GM18873 (cell line): Measurements from ENCODE around the gene TMEM198.

ENCODE experiments used
- ATAC-seq: cut with Tn5 transposase; IDR thresholded peaks from one replicate; pipeline ENCODE4 v1.9.1; 2021; ENCODE audit warnings: mild to moderate bottlenecking, moderate library complexity, moderate number of reproducible peaks; ENCODE audit not compliant: unreplicated experiment, low FRiP score

The TMEM198 gene

DNA sequence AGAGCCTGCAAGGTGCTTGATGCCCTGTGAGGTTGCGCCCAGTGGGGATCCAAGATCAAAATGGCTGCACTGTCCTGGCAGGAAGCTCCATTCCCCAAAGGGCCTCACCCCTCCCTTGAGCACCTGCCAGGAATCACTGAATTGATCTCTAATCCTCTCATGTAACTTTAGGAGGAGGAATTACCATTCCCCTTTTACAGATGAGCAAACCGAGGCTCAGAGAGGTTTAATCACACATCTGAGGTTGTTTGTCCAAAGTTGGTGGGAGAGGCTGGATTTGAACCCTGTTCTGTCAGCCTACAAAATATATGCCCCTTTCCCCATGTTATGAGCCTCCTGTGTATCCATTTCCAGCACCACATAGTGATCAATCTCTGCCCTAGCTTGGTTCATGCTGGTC is 19.0 kb upstream of the TMEM198 start:
- no peak for ATAC-seq

DNA sequence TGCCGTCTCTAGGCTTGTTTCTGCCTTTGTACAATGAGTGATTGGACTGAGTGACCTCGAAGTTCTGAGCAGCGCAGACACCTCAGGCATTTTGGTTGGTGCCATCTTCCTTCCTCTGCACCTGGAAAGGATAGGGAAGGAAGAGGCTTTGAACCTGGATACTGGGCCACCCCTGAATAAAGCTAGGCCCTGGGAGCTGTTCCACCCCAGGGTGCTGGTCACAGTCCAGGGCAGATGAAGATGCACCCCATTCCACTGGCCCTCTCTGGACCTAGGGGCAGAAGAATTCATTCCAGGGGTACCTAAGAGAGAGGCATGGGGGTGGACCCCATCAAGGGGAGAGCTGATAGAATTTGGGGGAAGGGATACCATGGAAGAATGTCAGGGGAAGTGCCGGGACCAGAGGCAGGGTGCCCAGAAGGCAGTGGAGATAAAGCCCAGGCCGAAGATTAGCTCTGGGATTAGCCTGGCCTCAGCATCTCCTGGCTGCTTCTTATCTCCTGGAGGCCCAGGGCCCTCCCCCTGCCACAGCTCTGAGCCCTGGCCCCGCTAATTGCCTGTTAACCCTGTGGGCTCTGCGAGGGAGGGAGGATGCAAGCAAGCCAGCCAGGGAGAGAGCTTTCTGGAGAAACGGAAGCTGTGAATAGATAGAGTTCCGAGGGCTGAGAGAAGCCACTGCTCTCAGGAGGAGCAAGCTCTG is 18.1 kb upstream of the TMEM198 start:
- ATAC-seq, result no peak

DNA sequence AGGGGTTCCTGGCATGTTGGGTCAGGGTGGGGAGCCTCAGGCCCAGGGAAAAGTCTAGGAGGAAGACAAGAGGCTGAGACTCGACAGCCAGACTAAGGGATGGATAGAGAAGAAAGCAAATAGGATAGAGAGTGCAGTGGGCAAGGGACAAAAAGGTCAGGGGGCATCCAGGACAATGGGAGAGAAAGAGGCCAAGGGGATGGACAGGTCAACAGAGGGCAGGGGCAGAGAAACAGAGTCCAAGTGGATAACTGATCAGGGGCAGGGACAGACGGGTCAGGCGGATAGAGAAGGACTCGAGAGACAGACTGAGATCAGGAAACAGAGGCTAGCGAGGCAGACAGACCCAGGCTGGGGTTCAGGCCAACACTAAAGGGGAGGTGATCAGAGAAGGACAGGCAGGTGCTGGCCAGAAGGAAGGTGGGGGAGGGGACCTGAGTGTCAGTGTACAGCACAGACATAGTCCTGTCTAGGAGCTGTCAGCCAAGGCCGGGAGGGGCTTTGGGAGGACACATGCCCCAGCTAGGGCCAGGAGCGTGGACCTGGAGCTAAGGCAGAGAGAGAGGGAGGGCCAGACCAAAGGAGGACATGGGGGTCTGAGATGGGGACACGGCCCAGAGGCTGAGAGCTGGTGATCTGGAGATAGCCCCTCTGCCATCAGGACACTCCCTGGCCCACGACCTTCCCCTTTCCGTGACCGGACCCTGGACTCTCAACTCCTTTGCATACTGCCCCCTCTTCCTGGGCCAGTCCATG is 17.3 kb upstream of the TMEM198 start:
- ATAC-seq, result no peak

- ATAC-seq, result no peak
These were observed 16.8 kb upstream of the TMEM198 start for GRCh38 chr2:219527076-219527394.

GRCh38 chr2:219527472-219527871 is 16.4 kb upstream of the TMEM198 start:
- ATAC-seq, result no peak

DNA sequence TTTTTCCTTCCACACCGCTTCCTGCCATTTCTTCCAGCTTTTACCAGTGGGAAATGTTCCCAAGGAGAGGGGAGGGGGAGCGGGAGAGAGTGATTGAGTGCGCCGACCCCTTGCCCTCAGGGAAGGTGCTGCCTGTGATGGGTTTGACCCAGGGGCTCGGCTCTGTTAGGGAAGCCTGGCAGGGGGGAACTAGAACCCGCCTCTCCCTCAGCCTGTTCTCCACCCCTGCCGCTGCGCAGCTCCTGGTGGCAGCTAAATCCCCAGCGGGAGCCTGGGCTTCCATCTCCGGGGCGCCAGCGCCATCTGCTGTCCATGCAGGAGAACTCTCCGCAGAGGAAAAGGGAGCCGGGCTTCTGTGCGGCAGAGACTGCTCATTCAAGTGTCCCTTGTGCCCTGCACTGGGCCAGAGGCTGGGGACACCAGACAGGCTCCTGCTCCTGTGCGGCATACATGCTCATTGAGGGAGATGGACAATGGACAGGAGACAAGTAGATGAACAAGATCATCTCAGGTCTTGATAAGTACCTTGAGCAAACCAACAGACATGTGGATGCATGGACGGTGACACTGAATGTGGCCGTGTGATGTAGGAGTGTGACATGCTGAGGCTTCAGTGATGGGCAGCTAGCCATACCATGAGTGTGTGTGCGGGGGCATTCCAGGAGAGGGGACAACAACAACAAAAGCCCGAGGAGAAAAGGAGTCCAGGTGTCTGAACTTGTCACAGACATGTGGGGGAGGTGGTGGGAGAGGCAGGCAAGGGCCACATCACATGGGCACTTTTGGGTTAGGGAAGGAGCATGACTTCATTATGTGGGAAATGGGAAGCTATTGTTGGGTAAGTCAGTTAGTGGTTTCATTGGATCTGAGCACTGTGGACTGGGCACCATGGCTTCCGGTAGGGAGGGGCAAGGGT is 13.5 kb upstream of the TMEM198 start:
- ATAC-seq, result peak; percentile 76

DNA sequence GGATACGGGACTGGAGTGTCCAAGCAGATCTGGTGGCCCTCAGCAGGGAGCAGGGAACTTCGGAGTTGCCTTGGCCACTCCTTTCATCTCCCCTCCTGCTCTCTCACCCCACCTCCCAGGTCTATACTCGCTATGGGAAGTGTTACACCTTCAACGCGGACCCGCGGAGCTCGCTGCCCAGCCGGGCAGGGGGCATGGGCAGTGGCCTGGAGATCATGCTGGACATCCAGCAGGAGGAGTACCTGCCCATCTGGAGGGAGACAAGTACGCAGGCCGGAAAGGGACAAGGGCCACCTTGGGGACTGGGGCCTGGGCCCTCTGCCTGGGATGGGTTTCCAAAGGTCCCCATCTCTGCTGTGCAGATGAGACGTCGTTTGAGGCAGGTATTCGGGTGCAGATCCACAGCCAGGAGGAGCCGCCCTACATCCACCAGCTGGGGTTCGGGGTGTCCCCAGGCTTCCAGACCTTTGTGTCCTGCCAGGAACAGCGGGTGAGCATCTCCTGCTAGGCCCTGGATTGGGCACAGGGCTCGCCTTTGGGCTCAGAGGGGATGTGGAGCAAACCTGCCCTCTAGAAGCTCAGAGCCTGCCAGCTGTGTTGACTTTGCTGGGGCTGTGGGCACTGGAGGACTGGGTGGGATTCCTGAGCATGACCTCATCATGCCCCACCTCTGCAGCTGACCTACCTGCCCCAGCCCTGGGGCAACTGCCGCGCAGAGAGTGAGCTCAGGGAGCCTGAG is 12.0 kb upstream of the TMEM198 start:
- no peak for ATAC-seq

GRCh38 chr2:219532378-219532649 is 11.5 kb upstream of the TMEM198 start:
- no peak for ATAC-seq

DNA sequence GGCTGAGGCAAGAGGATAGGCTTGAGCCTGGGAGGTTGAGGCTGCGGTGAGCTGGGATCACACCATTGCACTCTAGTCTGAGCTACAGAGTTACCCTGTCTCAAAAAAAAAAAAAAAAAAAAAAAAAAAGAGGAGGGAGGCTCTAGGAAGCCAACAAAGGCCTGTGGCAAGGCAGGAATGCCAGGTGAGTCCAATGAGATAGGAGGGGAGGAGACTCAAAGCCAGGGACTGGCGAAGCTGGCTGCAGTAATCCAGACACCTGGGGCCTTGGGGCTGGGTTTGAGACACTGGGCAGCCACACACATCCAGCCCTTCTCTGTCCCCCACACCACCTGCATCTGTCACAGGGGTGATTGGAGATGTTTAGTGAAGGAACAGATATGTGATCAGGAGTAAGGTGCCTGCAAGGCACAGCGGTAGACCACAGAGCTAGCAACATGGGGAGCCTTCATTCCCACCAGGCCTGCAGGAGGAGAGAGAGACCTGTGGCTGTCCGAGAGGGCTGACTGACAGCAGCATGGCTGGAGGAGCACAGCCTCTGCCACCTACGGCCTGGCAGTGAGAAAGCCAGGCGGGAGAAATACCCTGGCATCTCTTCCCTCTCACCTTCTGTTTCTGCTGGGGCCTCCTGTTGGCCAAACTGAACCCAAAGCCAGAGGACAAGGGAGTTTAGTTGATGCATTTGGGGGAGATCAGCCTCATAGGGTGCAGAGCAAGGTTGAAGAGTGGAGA is 9.7 kb upstream of the TMEM198 start:
- ATAC-seq, result no peak

DNA sequence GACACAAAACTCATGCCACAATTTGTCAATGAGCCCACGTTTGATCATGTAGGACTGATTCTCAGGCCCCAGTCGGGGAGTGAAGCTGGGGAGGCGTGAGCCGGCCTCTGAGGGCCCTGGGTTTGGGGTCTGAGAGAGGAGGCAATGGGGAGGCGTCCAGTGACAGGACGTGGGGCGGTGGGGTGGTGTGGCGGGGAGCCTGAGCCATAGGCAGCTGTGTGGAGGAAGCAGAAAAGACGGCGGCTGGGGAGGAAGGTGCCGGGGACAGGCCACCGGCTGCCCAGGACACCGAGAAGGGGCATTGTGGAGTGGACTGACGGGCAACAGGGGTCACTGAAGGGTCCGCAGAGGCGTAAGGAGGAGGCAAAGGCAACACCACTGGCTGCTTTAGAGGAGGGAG is 7.4 kb upstream of the TMEM198 start:
- ATAC-seq, result no peak

DNA sequence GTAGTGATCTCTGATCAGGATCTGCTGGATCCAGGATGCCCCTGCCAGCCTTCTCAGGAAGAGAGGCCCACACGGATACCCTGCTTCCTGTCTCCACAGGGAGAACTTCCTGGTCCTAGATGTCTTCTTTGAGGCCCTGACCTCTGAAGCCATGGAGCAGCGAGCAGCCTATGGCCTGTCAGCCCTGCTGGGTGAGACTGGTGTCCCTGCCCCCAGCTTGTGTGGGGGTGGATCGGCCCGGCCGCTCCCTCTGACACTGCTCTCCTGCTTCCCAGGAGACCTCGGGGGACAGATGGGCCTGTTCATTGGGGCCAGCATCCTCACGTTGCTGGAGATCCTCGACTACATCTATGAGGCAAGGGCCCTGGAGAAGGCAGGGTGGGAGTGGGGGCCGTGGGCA is 6.9 kb upstream of the TMEM198 start:
- ATAC-seq, result no peak

DNA sequence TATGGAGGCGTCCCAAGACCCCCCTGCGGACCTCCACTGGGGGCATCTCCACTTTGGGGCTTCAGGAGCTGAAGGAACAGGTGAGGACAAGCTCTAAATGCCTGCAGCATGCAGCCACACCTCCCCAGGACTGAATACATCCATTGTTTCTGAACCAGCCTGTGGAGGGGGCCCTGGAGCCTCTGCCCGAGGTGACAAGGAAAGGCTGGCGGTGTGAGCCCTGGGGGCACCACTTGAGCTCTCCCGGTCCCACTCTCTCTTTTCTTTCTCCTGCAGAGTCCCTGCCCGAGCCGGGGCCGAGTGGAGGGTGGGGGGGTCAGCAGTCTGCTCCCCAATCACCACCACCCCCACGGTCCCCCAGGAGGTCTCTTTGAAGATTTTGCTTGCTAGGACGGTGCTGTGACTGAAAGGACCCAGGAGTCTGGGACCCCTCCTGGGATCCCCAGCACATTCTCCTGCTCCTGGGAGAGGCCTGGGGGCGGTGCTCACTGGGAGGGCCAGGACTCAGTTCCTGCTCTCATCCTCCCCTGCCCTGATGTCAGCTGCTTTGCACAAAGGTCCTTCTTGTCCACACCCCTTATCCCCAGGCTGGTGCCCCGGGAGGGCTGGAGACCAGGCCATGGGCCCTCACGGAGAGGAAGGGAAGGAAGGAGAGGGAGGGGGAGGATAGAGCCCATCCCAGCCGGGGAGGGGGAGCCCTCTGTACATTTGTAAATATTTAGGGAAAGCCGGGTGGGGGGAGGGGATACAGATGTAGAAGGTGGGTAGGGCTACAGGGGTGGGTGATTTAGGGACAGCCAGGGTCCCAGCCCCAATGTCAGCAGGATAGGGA is 6.0 kb upstream of the TMEM198 start:
- ATAC-seq, result no peak

- ATAC-seq, result no peak
These were observed 5.3 kb upstream of the TMEM198 start for GRCh38 chr2:219538504-219538951.

DNA sequence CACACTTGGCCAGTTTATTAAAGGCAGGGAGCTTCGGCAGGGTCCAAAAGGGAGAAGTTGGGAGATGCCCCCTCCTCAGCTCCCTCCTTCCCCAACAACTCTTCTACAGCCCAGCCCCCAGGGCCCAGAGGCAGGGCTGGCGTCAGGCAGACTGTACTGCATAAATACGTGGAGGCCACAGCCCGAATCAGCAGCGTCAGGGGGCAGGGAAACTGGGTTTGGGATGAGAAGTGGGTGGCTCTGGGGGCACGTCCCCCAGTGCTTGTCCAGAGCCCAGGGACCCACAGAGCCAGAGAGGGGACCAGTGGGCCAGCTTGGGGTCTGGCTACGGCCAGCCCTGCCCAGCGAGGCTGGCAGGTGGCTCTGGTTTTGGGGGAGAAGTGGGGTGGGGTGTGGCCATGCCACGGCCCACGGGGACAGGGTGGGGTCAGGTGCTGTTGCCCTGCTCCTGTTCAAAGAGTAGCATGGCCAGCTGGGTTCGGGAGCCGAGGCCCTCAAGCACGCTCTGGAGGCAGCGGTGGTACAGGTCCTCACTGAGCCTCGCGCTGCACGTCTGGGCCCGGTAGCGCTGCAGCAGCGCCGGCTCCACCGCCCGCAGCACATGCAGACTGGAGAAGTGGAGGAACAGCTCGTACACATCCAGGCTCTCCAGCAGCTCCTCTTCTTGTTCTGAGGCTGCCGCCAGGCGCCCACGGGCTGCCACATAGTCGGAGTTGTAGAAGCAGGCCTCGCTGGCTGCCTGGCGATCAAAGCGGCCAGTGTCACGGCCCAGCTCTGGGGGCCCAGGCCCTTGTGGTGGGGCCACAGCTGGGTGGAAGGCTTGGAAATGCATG is 4.7 kb upstream of the TMEM198 start:
- ATAC-seq, result no peak

- no peak for ATAC-seq
These were observed 3.7 kb upstream of the TMEM198 start for GRCh38 chr2:219539926-219540678.

GRCh38 chr2:219540784-219541504 is 2.9 kb upstream of the TMEM198 start:
- no peak for ATAC-seq

- ATAC-seq, result peak; percentile 47
These were observed 2.1 kb upstream of the TMEM198 start for GRCh38 chr2:219541611-219542180.
